Suprapubic skin (tissue), 4 donors: ENCODE results near the gene KIRREL1.

ENCODE experiments used
- EP300 ChIP-seq: sonication (generic); formaldehyde crosslinking; IDR thresholded peaks from one replicate; pipeline ENCODE4 v1.6.1; 2017; ENCODE audit warnings: antibody characterized with exemption
- POLR2A ChIP-seq, 2 donors: fragments of 450-650 bp; IDR thresholded peaks; one replicate each; pipeline ENCODE4 v1.6.1; 2017; ENCODE audit warnings: antibody characterized with exemption in 2 of 2, mild to moderate bottlenecking in 2 of 2, moderate library complexity in 2 of 2
- POLR2AphosphoS5 ChIP-seq, 3 donors: sonication (generic); formaldehyde crosslinking; IDR thresholded peaks; one replicate each; pipeline ENCODE4 v1.6.1; 2017; ENCODE audit warnings: antibody characterized with exemption in 3 of 3
- TF ChIP-seq, protein P1 (sequence below), 2 donors: fragments of 200-600 bp in 1 of 2; fragments of 450-650 bp in 1 of 2; sonication (generic) in 1 of 2; IDR thresholded peaks; one replicate each; pipeline ENCODE4 v1.5.1; 2016 to 2019; ENCODE audit warnings: antibody characterized with exemption in 2 of 2, mild to moderate bottlenecking in 1 of 2, moderate library complexity in 1 of 2

DNA sequence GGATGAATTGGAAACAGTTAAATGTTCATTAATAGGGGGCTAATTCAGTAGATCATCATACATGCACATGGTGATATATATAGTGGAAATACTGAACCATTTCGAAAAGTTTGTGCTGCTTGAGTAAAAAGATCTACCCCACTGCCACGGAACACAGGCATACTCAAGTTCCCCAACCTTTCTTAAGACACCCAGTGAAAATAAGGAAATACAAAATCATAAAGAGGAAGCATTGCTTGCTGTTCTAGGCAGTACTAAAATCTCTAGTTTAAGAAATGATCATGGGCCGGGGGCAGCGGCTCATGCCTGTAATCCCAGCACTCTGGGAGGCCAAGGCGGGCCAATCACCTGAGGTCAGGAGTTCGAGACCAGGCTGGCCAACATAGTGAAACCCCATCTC, 37.6 kb upstream of the KIRREL1 start:
- TF ChIP-seq POLR2A (IDR thresholded peaks at IDR 0.05) (no peak), POLR2AphosphoS5 (IDR thresholded peaks at IDR 0.05) (no peak), EP300 (no peak)
- TF ChIP-seq, protein P1, sequence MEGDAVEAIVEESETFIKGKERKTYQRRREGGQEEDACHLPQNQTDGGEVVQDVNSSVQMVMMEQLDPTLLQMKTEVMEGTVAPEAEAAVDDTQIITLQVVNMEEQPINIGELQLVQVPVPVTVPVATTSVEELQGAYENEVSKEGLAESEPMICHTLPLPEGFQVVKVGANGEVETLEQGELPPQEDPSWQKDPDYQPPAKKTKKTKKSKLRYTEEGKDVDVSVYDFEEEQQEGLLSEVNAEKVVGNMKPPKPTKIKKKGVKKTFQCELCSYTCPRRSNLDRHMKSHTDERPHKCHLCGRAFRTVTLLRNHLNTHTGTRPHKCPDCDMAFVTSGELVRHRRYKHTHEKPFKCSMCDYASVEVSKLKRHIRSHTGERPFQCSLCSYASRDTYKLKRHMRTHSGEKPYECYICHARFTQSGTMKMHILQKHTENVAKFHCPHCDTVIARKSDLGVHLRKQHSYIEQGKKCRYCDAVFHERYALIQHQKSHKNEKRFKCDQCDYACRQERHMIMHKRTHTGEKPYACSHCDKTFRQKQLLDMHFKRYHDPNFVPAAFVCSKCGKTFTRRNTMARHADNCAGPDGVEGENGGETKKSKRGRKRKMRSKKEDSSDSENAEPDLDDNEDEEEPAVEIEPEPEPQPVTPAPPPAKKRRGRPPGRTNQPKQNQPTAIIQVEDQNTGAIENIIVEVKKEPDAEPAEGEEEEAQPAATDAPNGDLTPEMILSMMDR (IDR thresholded peaks at IDR 0.05), result no peak
